ENCODE data around the gene CDYL2. TPM values are rescaled to one million over a fixed set of nuclear protein-coding genes. Genes with fewer than 3 reads are reported as not detected.
A peak's percentile ranks its signal among the peaks of the same experiment; 100 is the strongest.
"Not testable (repeated sequence)": the region's sequence is repeated elsewhere in the genome, so short reads cannot be mapped to it uniquely, and the experiment has no call there.

CDYL2 gene
- total RNA-seq, 1 experiment from 2014 or later = 5.0 TPM

DNA sequence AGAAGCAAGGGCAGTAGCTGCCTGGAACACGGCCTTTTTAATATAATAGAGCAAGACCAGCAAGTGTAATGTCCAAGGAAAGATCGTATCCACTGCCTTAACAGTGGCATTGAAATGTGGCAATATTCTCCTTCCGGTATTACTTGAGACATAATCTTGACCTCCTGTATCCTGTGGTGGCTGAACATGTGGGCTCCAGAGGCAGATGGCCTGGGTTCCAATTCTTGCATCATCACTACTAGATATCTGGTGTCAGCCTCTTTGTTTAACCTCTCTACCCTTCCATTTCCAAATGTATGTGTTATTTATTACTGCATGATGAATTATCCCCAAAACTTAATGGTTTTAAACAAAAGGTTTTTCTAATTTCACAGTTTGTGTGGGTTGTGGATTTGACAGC is 3.5 kb upstream of the CDYL2 start:
- no peak for DNase-seq (ENCODE audit: low read depth)

DNA sequence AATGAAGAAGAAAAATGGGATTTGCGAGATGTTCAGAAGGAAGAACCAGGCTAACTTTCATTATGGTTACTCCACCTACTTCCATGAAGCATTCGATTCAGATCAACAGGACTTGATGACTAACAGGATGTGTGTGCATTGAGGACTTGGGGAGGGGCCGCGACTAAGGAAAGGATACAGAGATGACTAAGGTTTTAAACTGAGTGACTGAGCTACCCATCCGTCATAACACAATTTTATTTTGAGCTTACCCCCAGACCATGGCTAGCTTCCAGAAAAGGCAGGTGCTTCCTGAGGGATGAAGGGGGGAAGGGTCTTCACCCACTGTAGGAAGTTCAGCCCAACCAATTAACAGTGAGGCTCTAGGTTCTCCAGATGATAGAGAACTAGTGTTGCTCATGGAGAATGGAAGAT is 2.5 kb upstream of the CDYL2 start:
- peak; percentile 79 for DNase-seq (ENCODE audit: low read depth)

DNA sequence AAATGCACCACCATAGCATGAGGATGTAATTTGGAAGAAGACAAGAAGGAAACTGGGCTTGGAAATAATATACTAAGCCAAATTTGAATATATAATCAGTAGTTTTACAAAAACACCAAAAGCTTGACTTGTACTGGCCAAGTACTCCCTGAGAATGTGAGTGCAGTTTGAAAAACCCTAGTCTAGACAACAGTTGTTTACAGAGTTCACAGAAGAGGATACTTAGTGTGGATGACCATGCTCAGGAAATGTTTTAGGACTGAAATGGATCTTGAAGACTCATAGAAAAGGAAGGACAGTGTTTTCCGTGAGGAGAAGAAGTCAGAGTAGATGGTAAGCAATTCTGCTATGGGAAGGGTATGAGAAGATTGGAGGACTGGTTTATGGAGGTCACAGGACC is 1.9 kb upstream of the CDYL2 start:
- no peak for DNase-seq (ENCODE audit: low read depth)

DNA sequence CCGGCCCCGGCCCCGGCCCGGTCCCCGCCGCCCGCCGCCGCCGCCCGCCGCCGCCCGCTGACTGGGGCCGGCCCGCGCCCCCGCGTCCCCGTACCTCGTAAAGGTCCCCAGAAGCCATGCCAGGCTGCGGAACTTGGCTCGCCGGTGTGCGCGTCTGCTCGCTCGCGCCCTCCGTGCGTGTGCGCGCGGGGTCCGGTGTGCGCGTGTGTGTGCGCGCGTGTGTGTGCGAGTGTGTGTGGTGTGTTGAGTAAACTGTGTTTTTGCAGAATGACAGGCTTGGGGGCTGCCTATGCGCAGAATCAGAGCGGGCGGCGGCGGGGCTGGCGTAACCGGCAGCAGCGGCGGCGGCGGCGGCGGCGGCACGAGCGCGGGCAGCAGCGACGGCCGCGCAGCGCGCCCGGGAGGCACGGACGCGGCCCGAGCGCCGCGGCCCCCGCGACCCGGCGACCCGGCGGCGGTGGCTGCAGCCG is 307 bp downstream of the CDYL2 start:
- peak; percentile 57 for DNase-seq (ENCODE audit: low read depth)

DNA sequence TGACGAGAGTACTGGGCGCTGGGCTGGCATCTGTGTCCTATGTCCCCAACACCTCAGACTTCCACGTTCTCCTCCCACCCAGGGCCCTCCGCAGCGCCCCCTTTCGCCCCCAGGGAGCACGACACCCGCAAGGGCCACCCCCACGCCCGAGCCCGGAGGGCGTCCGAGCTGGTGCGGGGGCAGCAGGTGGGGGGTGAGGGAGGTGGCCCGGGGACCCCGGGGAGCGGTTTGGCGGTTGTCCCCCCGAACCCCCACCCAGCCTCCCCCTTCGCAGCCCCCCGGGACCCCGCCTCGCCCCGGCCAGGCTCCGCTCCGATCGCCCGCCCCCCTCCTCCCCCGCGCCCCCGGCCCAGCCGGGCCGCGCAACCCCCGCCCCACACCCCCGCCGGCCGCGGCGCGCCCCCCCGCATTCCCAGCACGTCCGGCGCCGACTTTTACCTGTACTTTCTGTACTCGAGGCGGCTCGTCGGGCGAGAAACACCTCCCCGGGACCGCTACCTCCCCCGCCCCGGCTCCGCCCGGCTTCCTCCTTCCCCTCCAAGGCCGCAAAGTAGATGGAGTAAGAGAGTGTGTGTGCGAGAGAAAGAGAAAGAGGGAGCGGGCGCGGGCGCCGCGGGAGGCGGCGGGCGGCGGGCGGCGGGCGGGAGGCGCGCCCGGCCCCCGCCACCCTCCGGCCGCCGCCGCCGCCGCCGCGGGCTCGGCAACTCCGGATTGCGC is 901 bp downstream of the CDYL2 start:
- DNase-seq (ENCODE audit: low read depth) = peak; percentile 42

DNA sequence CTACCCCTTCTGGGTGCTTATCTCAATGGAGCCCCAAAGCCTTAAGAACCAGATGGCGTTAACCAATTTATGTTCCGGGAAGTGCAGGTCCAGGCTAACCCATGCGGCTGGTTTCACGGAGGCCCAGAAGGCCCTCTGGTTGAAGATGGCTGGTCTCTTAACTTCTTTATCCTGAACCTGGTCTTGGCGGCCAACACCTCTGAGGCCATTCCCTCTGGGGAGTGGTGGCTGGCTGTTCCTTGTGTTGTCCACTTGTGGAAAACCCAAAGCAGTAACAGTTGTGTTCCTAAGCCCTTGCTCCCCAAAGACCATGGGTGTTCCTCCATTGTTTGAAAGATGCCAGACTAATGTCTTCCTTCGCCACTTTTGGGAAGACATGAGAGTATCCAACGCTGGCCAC is 1.5 kb downstream of the CDYL2 start:
- no peak for DNase-seq (ENCODE audit: low read depth)

- no peak for DNase-seq (ENCODE audit: low read depth)
Observed at GRCh38 chr16:80802138-80802537, 2.3 kb downstream of the CDYL2 start.

- DNase-seq (ENCODE audit: low read depth) = no peak
Observed at GRCh38 chr16:80794071-80794470, 10.3 kb downstream of the CDYL2 start.

DNA sequence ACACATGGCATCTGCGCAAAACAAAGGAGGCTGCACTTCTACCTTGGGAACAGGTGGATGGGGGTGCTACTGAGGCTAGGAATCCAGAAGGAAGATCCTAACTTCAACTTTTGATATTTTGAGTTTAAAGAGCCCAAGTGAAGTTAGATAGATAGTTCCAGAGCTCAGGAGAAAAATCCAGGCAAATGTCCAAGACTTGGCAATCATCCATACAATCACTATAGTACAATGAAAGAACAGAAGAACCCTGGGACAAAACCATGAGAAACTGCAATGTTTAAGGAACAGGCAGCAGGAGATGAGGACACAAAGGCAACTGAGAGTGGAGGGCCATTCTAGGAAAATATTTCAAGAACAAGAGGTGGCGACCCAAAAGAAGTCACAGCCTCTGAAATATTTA is 12.4 kb downstream of the CDYL2 start:
- no peak for DNase-seq (ENCODE audit: low read depth)

DNA sequence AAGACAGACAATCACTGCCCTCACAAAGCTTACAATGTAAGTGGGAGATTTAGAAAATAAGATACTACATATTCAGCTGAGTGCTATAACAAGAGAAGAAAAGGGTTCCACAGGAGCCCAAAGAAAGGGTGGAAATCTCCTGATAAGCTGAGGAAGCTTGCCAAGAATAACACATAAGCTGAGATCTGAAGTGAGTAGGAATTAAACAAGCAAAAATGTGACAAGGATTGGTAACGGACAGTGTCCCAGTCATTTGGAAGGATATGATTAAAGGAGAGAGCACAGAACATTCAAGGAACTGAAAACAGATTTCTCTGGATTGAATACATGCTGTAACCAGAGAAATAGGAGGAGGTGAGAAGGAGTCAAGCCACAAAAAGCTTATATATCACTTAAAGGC is 13.0 kb downstream of the CDYL2 start:
- no peak for DNase-seq (ENCODE audit: low read depth)

DNA sequence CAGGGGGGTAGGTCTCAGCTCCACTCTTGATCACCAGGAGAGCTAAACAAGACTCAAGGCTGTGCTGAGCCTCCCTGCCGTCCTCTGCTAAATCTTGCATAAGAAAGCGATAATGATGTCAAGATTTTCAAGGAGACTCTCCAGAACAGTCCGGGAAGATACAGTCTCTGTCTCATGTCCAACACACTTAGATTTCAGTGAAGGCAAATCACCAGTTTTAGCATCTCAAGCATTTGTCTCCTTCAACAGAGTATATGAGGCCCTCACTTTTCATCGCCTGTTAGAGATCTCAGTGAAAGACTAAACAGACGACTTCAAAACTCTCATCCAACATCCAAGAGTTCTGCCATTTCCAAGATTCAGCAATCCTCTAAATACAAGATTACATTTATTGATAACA is 13.6 kb downstream of the CDYL2 start:
- DNase-seq (ENCODE audit: low read depth) = no peak

DNA sequence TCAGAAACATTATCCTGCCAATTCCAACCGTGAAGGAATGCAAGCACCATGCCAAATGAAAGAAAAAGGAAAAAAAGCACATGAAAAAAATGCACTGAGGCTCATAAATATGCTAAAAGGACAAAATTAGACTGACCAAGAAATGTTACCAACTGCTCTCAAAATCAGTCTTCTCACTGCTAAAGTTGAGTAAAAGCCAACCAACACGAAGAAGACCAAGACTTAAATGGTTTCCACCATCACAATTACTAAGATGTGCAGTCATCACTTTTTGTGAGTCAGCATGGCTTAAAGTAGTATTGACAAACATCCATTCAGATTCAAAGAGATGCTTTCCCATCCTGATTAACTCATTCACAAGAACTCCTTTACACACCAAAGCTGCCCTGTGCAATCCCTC is 16.4 kb downstream of the CDYL2 start:
- no peak for DNase-seq (ENCODE audit: low read depth)

DNA sequence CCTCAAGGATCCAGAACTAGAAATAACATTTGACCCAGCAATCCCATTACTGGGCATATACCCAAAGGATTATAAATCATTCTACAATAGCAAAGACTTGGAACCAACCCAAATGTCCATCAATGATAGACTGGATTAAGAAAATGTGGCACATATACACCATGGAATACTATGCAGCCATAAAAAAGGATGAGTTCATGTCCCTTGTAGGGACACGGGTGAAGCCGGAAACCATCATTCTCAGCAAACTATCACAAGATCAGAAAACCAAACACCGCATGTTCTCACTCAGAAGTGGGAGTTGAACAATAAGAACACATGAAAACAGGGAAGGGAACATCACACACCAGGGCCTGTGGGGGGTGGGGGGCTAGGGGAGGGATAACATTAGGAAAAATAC is 17.8 kb downstream of the CDYL2 start:
- DNase-seq (ENCODE audit: low read depth) = not testable (repeated sequence)

DNA sequence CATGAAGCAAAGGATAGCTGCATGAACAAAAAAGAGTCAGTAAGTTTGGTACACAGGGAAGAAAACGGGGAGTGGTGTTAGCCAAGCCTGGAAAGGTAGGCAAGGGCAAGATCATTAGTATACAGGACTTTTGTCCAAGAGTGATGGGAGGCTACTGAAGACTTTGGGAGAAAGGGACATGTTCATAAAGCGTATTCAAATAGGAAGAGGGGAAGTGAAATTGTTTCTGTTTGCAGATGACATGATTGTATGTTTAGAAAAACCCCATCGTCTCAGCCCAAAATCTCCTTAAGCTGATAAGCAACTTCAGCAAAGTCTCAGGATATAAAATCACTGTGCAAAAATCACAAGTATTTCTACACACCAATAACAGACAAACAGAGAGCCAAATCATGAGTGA is 19.4 kb downstream of the CDYL2 start:
- no peak for DNase-seq (ENCODE audit: low read depth)

- DNase-seq (ENCODE audit: low read depth) = no peak
Observed at GRCh38 chr16:80778703-80779102, 25.7 kb downstream of the CDYL2 start.

DNA sequence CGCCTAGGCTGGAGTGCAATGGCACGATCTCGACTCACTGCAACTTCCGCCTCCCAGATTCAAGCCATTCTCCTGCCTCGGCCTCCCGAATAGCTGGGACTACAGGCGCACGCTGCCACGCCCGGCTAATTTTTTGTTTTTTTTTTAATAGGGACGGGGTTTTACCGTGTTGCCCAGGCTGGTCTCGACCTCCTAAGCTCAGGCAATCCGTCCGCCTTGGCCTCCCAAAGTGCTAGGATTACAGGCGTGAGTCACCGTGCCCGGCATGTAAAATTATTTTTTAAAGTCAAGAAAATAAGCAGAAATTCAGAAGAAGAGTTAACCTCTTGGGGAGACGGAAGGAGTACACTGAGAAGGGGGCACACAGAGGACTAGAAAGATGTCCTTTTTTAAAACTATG is 27.5 kb downstream of the CDYL2 start:
- DNase-seq (ENCODE audit: low read depth) = no peak

DNA sequence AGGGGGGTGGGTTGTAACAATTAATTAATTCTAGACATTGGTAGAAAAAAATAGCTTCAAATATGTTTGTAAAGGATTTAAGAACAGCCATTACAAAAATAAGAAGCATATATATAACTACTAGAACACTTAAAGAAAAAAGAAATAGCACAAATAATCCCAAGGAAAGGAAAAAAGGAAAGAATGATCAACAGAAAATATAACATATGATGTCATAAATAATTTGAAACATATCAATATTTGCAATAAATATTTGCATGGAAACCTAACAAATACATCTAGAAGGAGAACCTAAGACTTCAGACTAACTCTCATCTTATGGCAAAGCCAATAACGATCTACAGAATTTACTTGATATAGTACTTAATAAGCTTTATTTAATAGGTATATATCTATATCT is 28.9 kb downstream of the CDYL2 start:
- no peak for DNase-seq (ENCODE audit: low read depth)

DNA sequence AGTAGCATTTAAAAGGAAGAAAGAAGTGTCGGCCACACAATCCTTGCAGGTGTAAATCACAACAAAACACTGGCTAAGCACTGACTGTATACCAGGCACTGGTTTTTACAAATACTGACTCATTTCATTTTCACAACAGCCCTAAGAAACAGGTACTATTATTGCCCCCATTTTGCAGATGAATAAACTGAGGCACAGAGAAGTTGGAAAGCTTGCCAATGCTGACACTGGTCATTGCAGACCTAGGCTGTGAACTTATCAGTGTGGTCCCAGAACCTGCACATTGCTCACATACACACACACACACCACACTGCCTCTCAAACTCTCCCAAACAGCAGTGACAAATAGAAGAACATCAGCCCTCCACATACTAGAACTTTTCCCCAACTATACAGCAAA is 37.6 kb downstream of the CDYL2 start:
- DNase-seq (ENCODE audit: low read depth) = no peak

DNA sequence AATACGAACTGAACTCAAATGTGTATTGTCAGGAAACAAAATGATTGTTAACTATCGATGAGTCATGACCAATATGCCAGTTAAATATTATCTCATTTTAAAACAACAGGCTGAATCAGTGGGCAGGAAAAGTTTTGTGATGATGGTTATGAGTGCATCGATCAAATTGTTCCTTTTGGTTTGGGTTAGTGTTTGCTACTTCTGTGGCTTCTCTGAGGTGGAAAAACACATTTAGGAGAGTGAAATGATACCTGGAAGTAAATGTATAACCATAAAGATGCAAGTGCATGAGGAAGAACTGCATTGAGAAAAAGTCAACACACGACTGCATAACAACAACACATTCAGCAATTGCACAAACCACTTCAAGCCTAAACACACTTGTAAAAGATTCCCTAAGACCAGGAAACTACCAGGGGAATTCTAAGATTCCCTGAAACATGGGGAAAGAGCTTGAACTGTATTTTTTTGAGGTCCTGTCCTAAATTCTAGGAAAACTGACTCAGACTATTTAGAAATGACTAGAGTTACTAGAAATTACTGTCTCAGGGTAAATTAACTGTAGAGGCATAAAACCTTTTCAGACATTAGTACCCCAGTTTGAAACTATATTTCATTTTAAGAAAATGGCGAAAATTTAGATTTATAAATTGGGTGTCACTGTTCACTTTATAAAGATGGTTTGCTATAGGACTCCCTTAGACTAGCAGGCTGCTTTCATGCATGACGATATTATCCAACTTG is 44.8 kb downstream of the CDYL2 start:
- DNase-seq (ENCODE audit: low read depth) = no peak

DNA sequence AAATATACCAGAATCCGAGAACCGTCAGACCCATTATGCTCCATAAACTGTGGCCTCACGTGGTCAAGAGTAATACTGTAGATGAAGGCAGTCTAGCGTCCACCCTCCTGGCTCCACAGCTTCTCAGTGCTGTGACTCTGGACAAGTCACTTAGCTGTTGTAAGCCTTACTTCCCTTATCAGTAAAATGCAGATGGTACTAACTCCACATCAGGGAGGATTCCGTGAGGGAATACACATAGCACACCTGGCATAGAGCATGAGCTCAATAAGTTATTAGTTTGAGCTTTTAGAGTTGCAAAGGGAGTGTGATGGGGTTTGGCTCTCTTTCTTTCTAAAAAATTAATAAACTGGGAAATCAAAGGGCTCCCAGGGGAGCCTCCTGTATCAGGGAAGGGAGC is 49.9 kb downstream of the CDYL2 start:
- DNase-seq (ENCODE audit: low read depth) = no peak

- no peak for DNase-seq (ENCODE audit: low read depth)
Observed at GRCh38 chr16:80752541-80752940, 51.9 kb downstream of the CDYL2 start.

GRCh38 chr16:80751167-80751566 is 53.2 kb downstream of the CDYL2 start:
- peak; percentile 6 for DNase-seq (ENCODE audit: low read depth)

DNA sequence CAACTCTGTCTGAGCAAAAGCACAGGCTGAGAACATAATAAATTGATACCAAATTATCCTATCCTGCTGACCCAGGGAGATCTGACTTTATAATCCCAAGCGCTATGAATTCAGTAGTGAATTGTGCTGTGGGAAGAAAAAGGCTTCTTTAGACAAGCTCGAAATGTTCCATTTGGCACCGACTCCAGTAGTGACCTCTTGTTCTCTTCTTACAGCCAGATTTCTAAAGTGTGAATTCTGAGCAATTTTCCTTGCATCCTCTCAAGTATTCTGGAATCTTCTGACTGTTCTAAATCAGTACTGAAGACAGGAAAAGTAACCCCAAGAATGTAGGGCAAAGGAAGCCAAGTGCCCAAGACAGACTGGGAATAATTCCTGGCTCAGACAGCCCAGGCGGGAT is 58.2 kb downstream of the CDYL2 start:
- DNase-seq (ENCODE audit: low read depth) = no peak

DNA sequence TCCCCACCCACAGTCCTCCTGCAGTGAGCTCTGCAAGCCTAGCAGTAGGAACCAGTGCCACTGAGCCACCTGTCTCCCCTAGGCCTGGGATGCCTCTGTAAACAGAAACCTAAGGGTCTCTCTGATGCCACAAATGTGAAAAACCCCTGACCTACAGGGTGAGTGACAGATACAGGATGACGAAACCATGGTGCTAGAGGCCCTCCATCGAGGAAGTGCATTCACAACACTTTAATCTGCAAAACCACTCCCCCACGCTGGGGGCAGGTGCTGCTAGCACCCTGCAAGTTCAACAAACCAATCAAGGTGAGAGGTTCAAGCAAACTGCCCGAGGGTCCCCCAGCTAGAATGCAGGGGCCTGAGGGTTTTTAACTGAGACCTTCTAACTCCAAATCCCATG is 59.5 kb downstream of the CDYL2 start:
- no peak for DNase-seq (ENCODE audit: low read depth)

All from Daoy (cell line).